ENCODE data around the gene AGAP1.

The AGAP1 gene

DNA sequence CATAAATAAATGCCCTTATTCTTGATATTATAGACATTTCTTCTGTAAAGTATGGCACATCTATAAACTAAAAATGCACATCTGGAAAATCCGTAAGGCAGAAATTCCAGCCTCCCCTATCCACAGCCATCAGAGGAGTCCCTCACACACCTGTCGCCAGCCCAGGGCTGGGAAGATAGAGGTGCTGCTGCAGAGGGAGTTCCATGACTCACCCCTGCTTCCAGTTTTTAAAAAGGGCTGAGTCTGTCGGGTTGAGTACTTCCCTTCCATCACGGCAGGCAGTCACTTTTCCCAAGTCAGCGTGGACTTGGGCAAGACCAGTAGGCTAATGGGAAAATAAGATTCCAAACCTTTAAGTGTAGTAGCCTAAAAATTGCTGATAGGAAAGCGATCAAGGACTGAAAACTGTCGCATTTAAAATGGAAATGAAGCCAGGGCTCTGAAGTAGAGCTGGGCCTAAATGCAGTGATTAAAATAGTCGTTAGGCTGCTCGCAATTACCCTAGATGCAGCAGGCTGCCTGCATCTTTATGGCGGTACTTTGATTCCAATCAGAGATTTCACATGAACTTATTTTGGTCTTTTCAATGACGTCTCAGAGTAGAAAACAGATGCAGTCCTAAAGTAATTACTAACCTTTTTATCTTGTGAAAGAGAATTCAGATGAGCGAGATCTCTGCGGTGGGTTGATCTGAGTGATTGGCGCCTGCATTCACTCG lies 280.5 kb downstream of the AGAP1 start:
- no peak for DNase-seq

DNA sequence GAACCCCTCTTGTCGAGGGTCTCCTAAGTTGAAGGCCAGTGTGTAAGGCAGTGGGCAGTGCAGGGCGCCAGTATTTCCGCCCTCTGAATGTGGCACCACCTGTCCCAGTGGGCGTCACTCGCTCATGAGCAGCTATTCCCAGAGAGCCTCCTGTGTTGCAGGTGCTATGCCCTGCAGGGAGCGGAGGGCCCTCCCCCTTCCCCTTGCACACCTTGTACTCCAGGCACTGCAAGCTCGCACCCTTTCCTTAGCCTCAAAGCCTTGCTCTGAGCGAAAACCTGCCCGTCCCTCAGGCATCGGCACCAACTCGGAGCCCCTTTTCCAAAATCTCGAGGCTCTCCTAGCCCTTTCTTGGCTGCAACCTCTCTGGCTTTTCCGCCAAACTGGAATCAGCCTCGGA lies 282.7 kb downstream of the AGAP1 start:
- DNase-seq, result no peak

- DNase-seq, result peak; percentile 10 to 49
Measured at GRCh38 chr2:235779444-235779896, 285.6 kb downstream of the AGAP1 start.

DNA sequence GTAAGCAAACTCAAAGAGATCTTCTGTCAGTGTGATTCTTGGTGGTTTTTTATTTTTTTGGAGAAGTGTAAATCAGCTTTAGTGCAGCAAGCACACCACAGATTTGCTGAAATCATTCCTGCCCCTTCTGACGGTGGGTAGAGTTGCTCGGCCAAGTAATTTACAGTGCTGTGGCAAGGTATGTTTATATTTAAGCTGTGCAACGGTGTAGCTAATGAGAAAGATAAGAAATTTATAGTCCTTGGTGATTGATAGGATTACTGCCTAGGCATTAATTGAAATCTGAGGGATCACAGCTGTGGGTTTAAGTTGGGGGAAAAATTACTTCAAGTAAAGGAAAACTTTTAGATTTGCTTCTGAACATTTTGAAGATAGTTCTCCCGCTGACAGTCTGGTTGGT lies 286.6 kb downstream of the AGAP1 start:
- DNase-seq, result no peak

DNA sequence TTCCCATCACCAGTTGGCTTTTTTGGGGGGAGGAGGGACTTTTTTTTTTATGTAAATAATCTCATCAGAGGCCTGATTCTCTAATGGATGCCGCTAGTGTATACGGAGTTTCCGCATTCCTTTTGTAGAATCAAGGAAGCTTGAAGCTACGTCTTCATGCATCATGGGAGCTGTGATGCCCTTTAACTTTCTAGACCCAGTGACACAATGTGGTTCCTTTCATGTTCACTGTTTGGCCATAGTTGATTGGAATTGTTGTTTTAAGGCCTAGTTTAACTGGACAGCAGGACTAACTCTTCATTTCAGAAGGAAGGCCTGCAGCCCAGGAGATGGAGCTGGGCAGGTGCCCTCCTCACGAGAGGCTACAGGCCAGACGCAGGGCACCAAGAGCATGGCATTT lies 287.9 kb downstream of the AGAP1 start:
- no peak for DNase-seq

GRCh38 chr2:235784788-235785187 lies 290.9 kb downstream of the AGAP1 start:
- DNase-seq, result no peak

GRCh38 chr2:235789552-235789951 lies 295.7 kb downstream of the AGAP1 start:
- DNase-seq, result no peak

GRCh38 chr2:235793163-235793752 lies 299.4 kb downstream of the AGAP1 start:
- no peak for DNase-seq

DNA sequence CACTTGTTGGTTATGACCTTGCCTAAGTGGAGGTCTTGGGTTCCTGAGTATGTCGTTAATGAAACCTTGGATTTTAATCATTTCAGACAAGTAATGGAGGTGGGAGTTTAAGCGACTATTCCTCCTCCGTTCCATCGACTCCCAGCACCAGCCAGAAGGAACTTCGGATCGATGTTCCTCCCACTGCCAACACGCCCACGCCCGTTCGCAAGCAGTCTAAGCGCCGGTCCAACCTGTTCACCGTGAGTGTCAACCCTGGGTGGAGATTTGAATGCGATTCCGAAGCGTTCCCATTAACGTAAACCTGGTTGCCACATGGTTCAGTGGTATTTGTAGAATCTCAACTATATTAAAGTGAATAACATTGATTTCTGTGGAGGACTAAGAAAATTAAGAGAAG lies 305.4 kb downstream of the AGAP1 start:
- DNase-seq, result no peak

- no peak for DNase-seq
Measured at GRCh38 chr2:235802542-235802941, 308.7 kb downstream of the AGAP1 start.

GRCh38 chr2:235803028-235803427 lies 309.2 kb downstream of the AGAP1 start:
- no peak for DNase-seq

DNA sequence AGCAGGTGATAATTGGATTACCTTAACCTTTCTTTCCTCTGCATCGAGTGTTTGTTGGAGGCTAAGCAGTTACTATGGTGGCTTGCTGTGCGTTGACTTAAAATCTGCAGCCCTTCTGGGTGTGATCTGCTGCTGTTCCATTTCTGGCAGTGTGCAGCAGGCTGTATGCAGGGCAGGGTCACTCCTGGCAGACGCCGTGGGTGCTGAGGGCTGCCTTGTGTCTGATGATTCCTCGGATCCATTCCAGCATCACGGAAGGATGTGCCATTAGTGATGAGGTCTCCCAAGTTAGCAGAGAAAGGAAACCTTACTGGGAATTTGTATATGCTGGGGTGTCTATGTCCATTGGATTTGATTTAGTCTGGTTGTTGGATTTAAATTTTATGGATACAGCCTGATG lies 310.8 kb downstream of the AGAP1 start:
- no peak for DNase-seq

DNA sequence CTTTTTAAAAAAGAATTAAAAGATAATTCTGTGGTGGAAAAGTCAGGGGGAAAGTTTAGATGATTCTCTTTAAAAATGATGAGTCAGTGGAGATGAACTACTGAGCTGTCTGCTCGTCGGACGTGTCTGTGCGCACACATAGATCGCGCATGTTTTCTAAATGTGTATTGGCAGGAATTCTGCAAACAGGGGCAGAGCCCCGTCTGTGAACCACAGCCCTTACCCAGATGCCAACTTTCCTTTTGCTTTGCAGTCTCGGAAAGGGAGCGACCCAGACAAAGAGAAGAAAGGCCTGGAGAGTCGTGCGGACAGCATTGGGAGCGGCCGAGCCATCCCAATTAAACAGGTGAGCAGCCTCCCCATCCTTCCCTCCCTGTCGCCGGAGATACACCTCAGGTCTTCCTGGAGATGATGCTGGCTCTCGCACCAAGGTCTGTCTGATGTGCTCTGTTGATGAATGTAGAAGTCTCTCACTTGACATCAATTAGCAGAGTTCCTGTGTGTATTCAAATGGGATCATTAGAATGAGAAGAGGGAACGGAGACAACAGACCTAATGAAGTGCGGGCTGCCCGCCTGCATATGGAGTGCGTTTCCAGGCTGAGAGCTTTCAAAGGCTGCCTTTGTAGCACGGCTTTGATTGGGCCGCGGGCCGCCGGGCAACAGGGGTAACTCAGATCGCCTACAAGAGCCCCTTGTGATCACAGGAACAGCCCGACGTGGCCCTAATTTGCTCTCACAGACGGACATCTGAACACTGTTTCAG lies 313.3 kb downstream of the AGAP1 start:
- peak in 1 of 2 donors; percentile 8 for DNase-seq

DNA sequence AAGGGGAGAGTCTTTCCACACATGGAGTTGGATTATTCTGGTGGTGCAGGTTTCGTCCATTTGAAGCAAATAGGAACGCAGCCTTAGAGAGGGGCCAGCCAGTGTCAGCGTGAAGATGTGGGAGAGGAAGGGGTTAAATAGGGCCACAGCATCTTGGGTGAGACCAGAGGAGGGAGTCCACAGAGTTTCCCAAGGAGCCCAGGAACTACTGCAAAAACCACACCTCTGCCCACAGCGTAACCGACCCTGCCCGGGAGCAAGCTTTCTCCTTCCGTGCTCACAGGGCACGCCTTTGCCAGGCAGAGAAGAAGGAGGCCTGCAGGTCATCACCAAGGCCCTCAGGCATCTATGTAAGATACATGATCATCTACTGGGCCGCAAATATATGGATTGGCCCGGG lies 314.5 kb downstream of the AGAP1 start:
- no peak for DNase-seq

GRCh38 chr2:235810252-235810651 lies 316.4 kb downstream of the AGAP1 start:
- no peak for DNase-seq

- DNase-seq, result no peak
Measured at GRCh38 chr2:235810846-235811245, 317.0 kb downstream of the AGAP1 start.

DNA sequence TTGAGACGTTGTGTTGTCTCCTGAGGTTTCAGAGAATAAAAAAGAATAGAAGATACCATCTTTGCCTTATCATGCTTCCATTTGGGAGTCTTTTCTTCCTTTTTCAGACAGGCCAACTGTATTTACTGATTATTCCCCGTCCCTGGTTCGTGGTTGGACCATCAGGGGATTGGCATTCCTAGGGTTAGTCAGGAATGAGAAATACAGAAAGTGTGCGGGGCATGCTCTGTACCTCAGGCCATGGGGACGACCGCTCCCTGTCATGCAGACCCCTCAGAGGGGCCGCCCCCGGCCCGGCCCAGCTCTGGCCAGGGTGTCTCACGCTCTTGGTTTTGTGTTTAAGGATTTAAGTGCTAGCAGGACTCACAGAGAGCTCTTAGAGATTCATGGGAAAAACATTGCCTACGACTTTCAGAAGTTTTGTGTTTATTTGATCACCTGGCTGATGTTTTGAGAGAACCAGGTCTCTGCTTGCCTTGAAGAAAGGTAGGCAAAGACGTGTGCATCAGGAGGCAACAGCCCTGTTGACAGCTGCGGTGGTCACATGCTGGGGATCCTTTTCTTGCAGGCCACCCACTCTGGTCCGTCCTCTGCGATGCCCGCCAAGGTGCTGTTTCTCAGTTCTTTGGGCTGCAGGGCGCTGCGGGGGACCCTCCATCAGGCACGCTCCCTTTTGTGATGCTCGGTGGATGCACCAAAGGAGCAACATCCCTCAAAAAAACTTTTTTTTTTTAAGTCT lies 317.8 kb downstream of the AGAP1 start:
- DNase-seq, result no peak

- DNase-seq, result no peak
Measured at GRCh38 chr2:235812185-235812665, 318.4 kb downstream of the AGAP1 start.

- DNase-seq, result no peak
Measured at GRCh38 chr2:235813398-235813797, 319.6 kb downstream of the AGAP1 start.

DNA sequence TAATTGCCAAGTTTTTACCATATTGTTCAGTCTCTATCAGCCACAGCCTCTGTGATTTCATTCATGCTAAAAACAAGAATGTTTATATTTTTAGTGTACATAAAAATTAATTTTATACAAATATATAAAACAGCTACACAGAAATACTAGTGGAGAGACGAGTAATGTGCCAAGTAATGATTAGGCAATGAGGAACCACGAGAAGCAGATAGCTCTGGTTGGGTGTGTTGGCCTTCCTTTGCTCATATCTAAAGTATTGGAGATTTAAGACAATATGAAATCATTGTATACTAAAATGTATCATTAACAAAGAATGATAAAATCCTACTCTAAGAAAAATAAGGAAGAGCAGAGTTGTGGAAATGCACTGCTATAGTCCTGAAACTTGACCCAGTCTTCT lies 326.7 kb downstream of the AGAP1 start:
- DNase-seq, result no peak

DNA sequence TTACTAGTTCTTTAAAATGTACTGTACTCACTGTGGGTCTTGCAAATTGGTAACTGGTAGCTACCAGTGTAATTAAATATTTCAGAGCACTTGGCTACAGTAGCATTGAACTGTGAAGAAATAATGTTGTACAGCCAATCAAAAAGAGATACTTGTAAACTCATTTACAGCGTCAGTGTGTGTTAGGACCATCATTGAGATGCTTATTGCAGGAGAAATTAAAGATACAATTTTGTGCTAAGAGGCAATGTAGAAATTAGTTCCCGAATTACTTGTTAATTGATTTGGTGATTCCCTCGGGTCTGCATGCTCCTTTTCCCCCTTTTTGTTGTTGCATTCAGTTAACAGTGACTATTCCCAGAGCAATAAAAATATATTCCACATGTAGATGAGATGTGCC lies 330.5 kb downstream of the AGAP1 start:
- no peak for DNase-seq

GRCh38 chr2:235825946-235826345 lies 332.1 kb downstream of the AGAP1 start:
- no peak for DNase-seq

GRCh38 chr2:235826826-235827225 lies 333.0 kb downstream of the AGAP1 start:
- DNase-seq, result no peak
